GM23248 (cell line): ENCODE measurements around the gene ASXL2.

ENCODE experiments used
- EZH2 ChIP-seq: fragments of 200-600 bp; sonication (generic); IDR thresholded peaks from 2 replicates; pipeline ENCODE4 v1.6.1; 2018; ENCODE audit warnings: antibody characterized with exemption, mild to moderate bottlenecking; ENCODE audit not compliant: insufficient read depth, poor library complexity, severe bottlenecking
- EZH2phosphoT487 ChIP-seq: fragments of 200-600 bp; sonication (generic); IDR thresholded peaks from 2 replicates; pipeline ENCODE4 v1.6.1; 2018; ENCODE audit warnings: antibody characterized with exemption, moderate library complexity, mild to moderate bottlenecking, low read depth; ENCODE audit not compliant: insufficient read depth

GRCh38 chr2:25819597-25820039 is 58.7 kb downstream of the ASXL2 start:
- TF ChIP-seq EZH2 (no peak), EZH2phosphoT487 (no peak)
